Thymus (tissue), 11 donors: Measurements from ENCODE around the gene MRRF. TPM values are rescaled to one million over a fixed set of nuclear protein-coding genes. Genes with fewer than 3 reads are reported as not detected.

ENCODE experiments used
- DNase-seq, 9 donors: peaks; one replicate each; pipeline ENCODE4 v3.0.0-alpha.2; 2013; ENCODE audit warnings: low spot score in 9 of 9, low read depth in 6 of 9, missing footprints in 1 of 9
- H3K27ac ChIP-seq, 2 donors: one replicate each; pipeline ENCODE4 v1.5.1; 2013; ENCODE audit warnings: control low read depth in 1 of 2, low read depth in 1 of 2, low read length in 1 of 2, mild to moderate bottlenecking in 1 of 2, moderate library complexity in 1 of 2
- H3K27me3 ChIP-seq, 2 donors: one replicate each; pipeline ENCODE4 v1.5.1; 2013; ENCODE audit warnings: low read length in 1 of 2; ENCODE audit not compliant: control insufficient read depth in 2 of 2, insufficient read depth in 1 of 2
- H3K36me3 ChIP-seq, 2 donors: one replicate each; pipeline ENCODE4 v1.5.1; 2013; ENCODE audit warnings: low read length in 1 of 2, mild to moderate bottlenecking in 1 of 2, moderate library complexity in 1 of 2; ENCODE audit not compliant: control insufficient read depth in 2 of 2, insufficient read depth in 2 of 2
- H3K4me1 ChIP-seq, 2 donors: one replicate each; pipeline ENCODE4 v1.5.1; 2013; ENCODE audit warnings: low read length in 2 of 2; ENCODE audit not compliant: control insufficient read depth in 2 of 2, insufficient read depth in 2 of 2
- H3K4me3 ChIP-seq, 2 donors: one replicate each; pipeline ENCODE4 v1.5.1; 2013; ENCODE audit warnings: low read length in 2 of 2, control low read depth in 1 of 2, mild to moderate bottlenecking in 1 of 2
- H3K9me3 ChIP-seq, 2 donors: one replicate each; pipeline ENCODE4 v1.5.1; 2013; ENCODE audit warnings: low read length in 1 of 2, mild to moderate bottlenecking in 1 of 2; ENCODE audit not compliant: control insufficient read depth in 2 of 2, insufficient read depth in 1 of 2
- WGBS: extraction: QIAGEN DNeasy Blood & Tissue Kit; methylation state at CpG from one replicate; pipeline ENCODE4 v1.1.7; 2013; 5-methylcytosine and 5-hydroxymethylcytosine counted together
- polyA plus RNA-seq: library from polyadenylated mRNA; stranded (reverse); fragments of 200-250 nt; gene quantifications from one replicate; pipeline ENCODE4 v1.2.3, GENCODE V29; 2013
- total RNA-seq: library from RNA; stranded (reverse); fragments of 120-200 nt; gene quantifications from one replicate; pipeline ENCODE4 v1.2.4, GENCODE V29; 2013
- donor health status: healthy.

Gene MRRF
- total and polyA plus RNA-seq, 2 donors = 27.0 to 34.7 TPM

- DNase-seq = no peak
- Histone ChIP-seq H3K4me1 (no peaks in the 10 kb centered on the region), H3K4me3 (no peak overlapping the region), H3K9me3 (no peaks in the 10 kb centered on the region), H3K36me3 (no peaks in the 10 kb centered on the region), H3K27ac (no peak overlapping the region), H3K27me3 (peaks cover 0 to 21% of the 10 kb centered on the region in 2 donors)
- WGBS = 93% methylated on average over 4 of the region's 4 CpGs
Measured at GRCh38 chr9:122337556-122337929, 72.9 kb downstream of the MRRF start.

GRCh38 chr9:122338536-122338935 lies 73.9 kb downstream of the MRRF start:
- no peak for DNase-seq
- Histone ChIP-seq H3K27me3 (peaks cover 0 to 21% of the 10 kb centered on the region in 2 donors), H3K27ac (no peak overlapping the region), H3K4me1 (no peaks in the 10 kb centered on the region), H3K9me3 (no peaks in the 10 kb centered on the region), H3K4me3 (no peak overlapping the region), H3K36me3 (no peaks in the 10 kb centered on the region)
- WGBS = 95% methylated on average over 6 of the region's 6 CpGs

DNA sequence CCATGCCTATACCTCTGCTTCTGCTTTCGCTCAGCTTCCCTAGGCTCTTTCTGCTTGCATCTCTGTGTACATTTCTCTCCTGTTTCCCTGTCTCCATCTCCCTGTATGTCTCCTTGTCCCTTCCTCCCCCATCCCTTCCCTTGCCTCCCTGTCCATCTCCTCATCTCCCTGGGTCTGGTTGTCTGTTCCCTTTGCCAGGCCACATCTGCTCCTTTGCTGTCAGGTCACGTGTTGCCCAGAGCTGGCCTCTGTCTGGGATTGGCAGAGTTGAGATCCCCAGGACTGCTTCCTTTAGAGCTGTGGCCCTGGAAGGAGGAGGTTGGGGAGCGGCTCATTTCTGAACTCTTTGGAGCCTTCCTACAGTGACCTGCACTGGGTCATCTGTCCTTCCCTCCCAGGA lies 74.3 kb downstream of the MRRF start:
- Histone ChIP-seq H3K36me3 (no peaks in the 10 kb centered on the region), H3K27me3 (peaks cover 0 to 21% of the 10 kb centered on the region in 2 donors), H3K4me1 (no peaks in the 10 kb centered on the region), H3K9me3 (no peaks in the 10 kb centered on the region), H3K27ac (no peak overlapping the region), H3K4me3 (no peak overlapping the region)
- DNase-seq = no peak
- 97% methylated on average over 3 of the region's 3 CpGs for WGBS

DNA sequence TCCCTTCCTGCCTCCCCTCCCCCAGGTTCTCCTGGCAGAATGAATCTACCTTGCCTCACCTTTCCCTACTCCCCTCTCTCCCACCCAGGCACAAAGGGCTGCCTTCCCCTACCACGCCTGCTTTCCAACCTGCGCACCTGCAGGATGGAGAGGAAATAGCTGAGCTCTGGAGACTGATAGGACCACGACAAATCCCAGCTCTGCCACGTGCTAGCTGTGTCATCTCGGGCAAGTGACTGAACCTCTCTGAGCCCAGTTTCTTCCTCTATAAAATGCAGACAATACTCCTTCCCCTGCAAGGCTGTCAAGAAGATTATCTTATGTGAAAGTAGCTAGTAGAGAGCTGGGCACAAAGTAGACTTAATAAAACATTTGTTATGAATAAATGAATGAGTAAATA lies 74.9 kb downstream of the MRRF start:
- H3K4me3 ChIP-seq = no peak overlapping the region
- H3K4me1 ChIP-seq = no peaks in the 10 kb centered on the region
- H3K36me3 ChIP-seq = no peaks in the 10 kb centered on the region
- no peak for DNase-seq
- H3K27me3 ChIP-seq = peaks cover 0 to 21% of the 10 kb centered on the region in 2 donors
- H3K27ac ChIP-seq = no peak overlapping the region
- 84% methylated on average over 5 of the region's 5 CpGs for WGBS
- H3K9me3 ChIP-seq = no peaks in the 10 kb centered on the region

- Histone ChIP-seq H3K36me3 (no peaks in the 10 kb centered on the region), H3K9me3 (no peaks in the 10 kb centered on the region), H3K4me1 (no peaks in the 10 kb centered on the region), H3K4me3 (no peak overlapping the region), H3K27ac (no peak overlapping the region), H3K27me3 (peaks cover 0 to 21% of the 10 kb centered on the region in 2 donors)
- no peak for DNase-seq
- WGBS = 94% methylated on average over 6 of the region's 6 CpGs
Measured at GRCh38 chr9:122340161-122340560, 75.5 kb downstream of the MRRF start.

- Histone ChIP-seq H3K36me3 (no peaks in the 10 kb centered on the region), H3K4me3 (no peak overlapping the region), H3K9me3 (no peaks in the 10 kb centered on the region), H3K4me1 (peaks cover 4% of the 10 kb centered on the region in 2 donors), H3K27ac (no peak overlapping the region), H3K27me3 (peaks cover 12 to 30% of the 10 kb centered on the region in 2 donors)
- DNase-seq = no peak
- WGBS = 96% methylated on average over 15 of the region's 15 CpGs
Measured at GRCh38 chr9:122342323-122343050, 77.8 kb downstream of the MRRF start.

- Histone ChIP-seq H3K4me1 (peaks cover 4 to 17% of the 10 kb centered on the region in 2 donors), H3K27ac (no peak overlapping the region), H3K4me3 (peak overlapping the region in 1 of 2 donors; percentile 46), H3K9me3 (no peaks in the 10 kb centered on the region), H3K27me3 (peaks cover 16 to 43% of the 10 kb centered on the region in 2 donors), H3K36me3 (no peaks in the 10 kb centered on the region)
- DNase-seq = no peak
- 17% methylated on average over 90 of the region's 90 CpGs for WGBS
Measured at GRCh38 chr9:122346478-122347347, 82.0 kb downstream of the MRRF start.

GRCh38 chr9:122347348-122348287 lies 82.9 kb downstream of the MRRF start:
- Histone ChIP-seq H3K4me3 (peak overlapping the region in 1 of 2 donors; percentile 46), H3K9me3 (no peaks in the 10 kb centered on the region), H3K36me3 (no peaks in the 10 kb centered on the region), H3K4me1 (peaks cover 4 to 17% of the 10 kb centered on the region in 2 donors), H3K27me3 (peaks cover 16 to 43% of the 10 kb centered on the region in 2 donors), H3K27ac (no peak overlapping the region)
- 61% methylated on average over 16 of the region's 16 CpGs for WGBS
- peak in 3 of 9 donors; percentile 12 to 33 (median 14) for DNase-seq
